GM12878 (cell line): Measurements from ENCODE around the gene CCDC201. TPM values are rescaled to one million over a fixed set of nuclear protein-coding genes. Genes with fewer than 3 reads are reported as not detected.

Source experiments
- ATAC-seq: fragments of 200-7000 bp; cut with Tn5 transposase; 3 replicates; pipeline ENCODE4 v1.9.1; 2020; ENCODE audit warnings: mild to moderate bottlenecking, moderate library complexity
- BruUV-seq: library from RNA; stranded (reverse); fragments of 400-500 nt; replicated peaks from 2 replicates; lab custom pipeline; 2021; lab: Mats Ljungman, UMichigan
- CTCF ChIA-PET: fragments of 300-600 bp; sonication (Branson Sonifier 250); formaldehyde crosslinking; extraction: SDS; loops from one replicate; lab custom pipeline; 2021; ENCODE audit warnings: inconsistent platforms; lab: Yijun Ruan, JAX
- POLR2A ChIA-PET: fragments of 350-600 bp; formaldehyde crosslinking; extraction: SDS; loops from one replicate; lab custom pipeline; 2021; ENCODE audit warnings: inconsistent platforms; lab: Charles Lee
- RAD21 ChIA-PET: fragments of 300-600 bp; sonication (Branson Sonifier 250); formaldehyde crosslinking; loops from one replicate; lab custom pipeline; 2023; ENCODE audit warnings: antibody characterized with exemption; ENCODE audit not compliant: unreplicated experiment; lab: Charles Lee
- SMC1A ChIA-PET: fragments of 300-600 bp; sonication (Branson Sonifier 250); formaldehyde crosslinking; loops from one replicate; lab custom pipeline; 2023; ENCODE audit not compliant: unreplicated experiment, uncharacterized antibody; lab: Charles Lee
- DNase-seq: peaks from one replicate; pipeline ENCODE4 v3.0.0-alpha.2; 2011; ENCODE audit warnings: low read depth, low spot score
- FAIRE-seq: peaks from 3 replicates; lab custom pipeline; 2011; peaks lifted over from hg19 to GRCh38; lab: Jason Lieb, UNC
- H2AFZ ChIP-seq: 2 replicates; pipeline ENCODE4 v1.6.0; 2011; ENCODE audit warnings: low read depth, low read length, control low read depth; ENCODE audit not compliant: control insufficient read depth
- H3K27ac ChIP-seq: 2 replicates; pipeline ENCODE4 v1.5.1; 2011; ENCODE audit warnings: control low read depth; ENCODE audit not compliant: control insufficient read depth, insufficient read depth
- H3K27me3 ChIP-seq, 2 experiments: replicated peaks in 1 of 2; 2 replicates each; pipeline versions ENCODE4 v1.6.0 to v1.6.1; 2011; ENCODE audit warnings: low read length in 1 of 2; ENCODE audit not compliant: control insufficient read depth in 2 of 2, insufficient read depth in 2 of 2
- H3K36me3 ChIP-seq, 2 experiments: 2 replicates each; pipeline ENCODE4 v1.5.1; 2011; ENCODE audit warnings: low read length in 1 of 2; ENCODE audit not compliant: control insufficient read depth in 2 of 2, insufficient read depth in 2 of 2
- H3K4me1 ChIP-seq: 2 replicates; pipeline ENCODE4 v1.6.1; 2011; ENCODE audit warnings: mild to moderate bottlenecking, low read length, moderate library complexity, mixed read lengths; ENCODE audit not compliant: control insufficient read depth, insufficient read depth
- H3K4me2 ChIP-seq: 2 replicates; pipeline ENCODE4 v1.6.0; 2011; ENCODE audit warnings: control low read depth; ENCODE audit not compliant: control insufficient read depth, insufficient read depth
- H3K4me3 ChIP-seq: fragments of 200-600 bp; sonication (generic); 2 replicates; pipeline ENCODE4 v1.5.1; 2016
- H3K79me2 ChIP-seq: 2 replicates; pipeline ENCODE4 v1.6.0; 2011; ENCODE audit warnings: low read length; ENCODE audit not compliant: control insufficient read depth, insufficient read depth
- H3K9ac ChIP-seq: 2 replicates; pipeline ENCODE4 v1.8.0; 2011; ENCODE audit warnings: low read length, control low read depth, mixed read lengths; ENCODE audit not compliant: control insufficient read depth, insufficient read depth
- H3K9me3 ChIP-seq: replicated peaks from 3 replicates; pipeline ENCODE4 v1.5.1; 2011; ENCODE audit warnings: mild to moderate bottlenecking, low read length; ENCODE audit not compliant: control insufficient read depth, insufficient read depth
- H4K20me1 ChIP-seq: 2 replicates; pipeline ENCODE4 v1.6.0; 2011; ENCODE audit not compliant: control insufficient read depth, insufficient read depth
- ATF7 ChIP-seq: fragments of 450-650 bp; IDR thresholded peaks from 2 replicates; pipeline ENCODE4 v1.6.1; 2016; ENCODE audit warnings: low read depth, mild to moderate bottlenecking
- BCL11A ChIP-seq: IDR thresholded peaks from 2 replicates; pipeline ENCODE4 v1.6.1; 2011; ENCODE audit warnings: low read depth, low read length
- BCLAF1 ChIP-seq: fragments of 450-650 bp; IDR thresholded peaks from 2 replicates; pipeline ENCODE4 v1.6.1; 2017; ENCODE audit warnings: antibody characterized with exemption, mild to moderate bottlenecking, moderate library complexity
- BMI1 ChIP-seq: fragments of 450-650 bp; IDR thresholded peaks from 2 replicates; pipeline ENCODE4 v1.6.1; 2016; ENCODE audit warnings: mild to moderate bottlenecking, moderate library complexity, borderline replicate concordance
- CBFB ChIP-seq: IDR thresholded peaks from 2 replicates; pipeline ENCODE4 v1.6.1; 2016; ENCODE audit warnings: antibody characterized with exemption, low read depth
- CHD2 ChIP-seq: IDR thresholded peaks from 2 replicates; pipeline ENCODE4 v1.6.1; 2011; ENCODE audit warnings: low read depth, low read length, improper control_type of control experiment, borderline replicate concordance
- E2F4 ChIP-seq: IDR thresholded peaks from 2 replicates; pipeline ENCODE4 v1.6.1; 2012; ENCODE audit warnings: low read depth, low read length, improper control_type of control experiment
- FOS ChIP-seq: IDR thresholded peaks from 3 replicates; pipeline ENCODE4 v1.6.1; 2011; ENCODE audit warnings: borderline replicate concordance; ENCODE audit not compliant: insufficient read length; ENCODE audit errors: extremely low read depth
- FOXK2 ChIP-seq: fragments of 450-650 bp; IDR thresholded peaks from 2 replicates; pipeline ENCODE4 v1.6.1; 2017; ENCODE audit warnings: mild to moderate bottlenecking, moderate library complexity
- HDGF ChIP-seq: fragments of 450-650 bp; IDR thresholded peaks from 2 replicates; pipeline ENCODE4 v1.6.1; 2016; ENCODE audit warnings: antibody characterized with exemption
- MLLT1 ChIP-seq: fragments of 450-650 bp; IDR thresholded peaks from 2 replicates; pipeline ENCODE4 v1.6.1; 2016; ENCODE audit warnings: mild to moderate bottlenecking
- NBN ChIP-seq: fragments of 450-650 bp; IDR thresholded peaks from 2 replicates; pipeline ENCODE4 v1.6.1; 2016
- POU2F2 ChIP-seq: IDR thresholded peaks from 3 replicates; pipeline ENCODE4 v1.6.1; 2011; ENCODE audit warnings: low read depth, mild to moderate bottlenecking, low read length, borderline replicate concordance
- RB1 ChIP-seq: fragments of 450-650 bp; formaldehyde crosslinking; IDR thresholded peaks from 2 replicates; pipeline ENCODE4 v1.6.1; 2017; ENCODE audit warnings: mild to moderate bottlenecking, borderline replicate concordance
- TCF12 ChIP-seq: IDR thresholded peaks from 2 replicates; pipeline ENCODE4 v1.6.1; 2011; ENCODE audit warnings: low read depth, mild to moderate bottlenecking, low read length
- WGBS: methylation state at CpG from one replicate; pipeline ENCODE4 v1.1.6; 2016; ENCODE audit warnings: low lambda C conversion rate; ENCODE audit not compliant: insufficient replicate concordance, insufficient coverage; ENCODE audit errors: missing lambda C conversion rate; 5-methylcytosine and 5-hydroxymethylcytosine counted together
- in situ Hi-C: fragments of 300-500 bp; cut with MboI; formaldehyde crosslinking; loops from 9 replicates; pipeline ENCODE4 v1.14.3; 2018; ENCODE audit warnings: mixed read lengths
- intact Hi-C: fragments of 100-400 bp; cut with micrococcal nuclease; formaldehyde crosslinking; loops from one replicate; pipeline ENCODE4 v1.14.2; 2022; ENCODE audit not compliant: unreplicated experiment
- polyA plus RNA-seq, 11 experiments: library from polyadenylated mRNA; depleted of rRNA in 4 of 11; unstranded in 6 of 11; stranded (reverse) in 5 of 11; fragments of >200 nt; fragmentation: Nextera tagmentation in 4 of 11; fragmentation: Illumina TruSeq in 1 of 11; extraction: Ambion mirVana in 4 of 11; extraction: Trizol in 1 of 11; gene quantifications; 1 replicate in 1 of 11; 2 replicates in 10 of 11; pipeline versions ENCODE4 v1.2.1 to v1.2.3, GENCODE V29; 2011 to 2016; ENCODE audit warnings: inconsistent platforms in 2 of 11, missing spikeins in 2 of 11, low read depth in 1 of 11
- total RNA-seq, 4 experiments: library from RNA; depleted of rRNA in 3 of 4; stranded (reverse); fragments of >200 nt in 3 of 4; fragmentation: Illumina TruSeq in 1 of 4; extraction: Trizol in 1 of 4; gene quantifications; 2 replicates each; pipeline versions ENCODE4 v1.2.1 to v1.2.3, GENCODE V29; 2013 to 2021
- TF ChIP-seq, protein P1 (sequence below): IDR thresholded peaks from 2 replicates; pipeline ENCODE4 v1.6.1; 2012; ENCODE audit warnings: mild to moderate bottlenecking, low read depth, low read length

The CCDC201 gene
- total and polyA plus RNA-seq, 10 of the 15 experiments (the other 5 are each of a cell fraction or from before 2014, with no cell fraction given) = 0.10 TPM; not detected in 9

DNA sequence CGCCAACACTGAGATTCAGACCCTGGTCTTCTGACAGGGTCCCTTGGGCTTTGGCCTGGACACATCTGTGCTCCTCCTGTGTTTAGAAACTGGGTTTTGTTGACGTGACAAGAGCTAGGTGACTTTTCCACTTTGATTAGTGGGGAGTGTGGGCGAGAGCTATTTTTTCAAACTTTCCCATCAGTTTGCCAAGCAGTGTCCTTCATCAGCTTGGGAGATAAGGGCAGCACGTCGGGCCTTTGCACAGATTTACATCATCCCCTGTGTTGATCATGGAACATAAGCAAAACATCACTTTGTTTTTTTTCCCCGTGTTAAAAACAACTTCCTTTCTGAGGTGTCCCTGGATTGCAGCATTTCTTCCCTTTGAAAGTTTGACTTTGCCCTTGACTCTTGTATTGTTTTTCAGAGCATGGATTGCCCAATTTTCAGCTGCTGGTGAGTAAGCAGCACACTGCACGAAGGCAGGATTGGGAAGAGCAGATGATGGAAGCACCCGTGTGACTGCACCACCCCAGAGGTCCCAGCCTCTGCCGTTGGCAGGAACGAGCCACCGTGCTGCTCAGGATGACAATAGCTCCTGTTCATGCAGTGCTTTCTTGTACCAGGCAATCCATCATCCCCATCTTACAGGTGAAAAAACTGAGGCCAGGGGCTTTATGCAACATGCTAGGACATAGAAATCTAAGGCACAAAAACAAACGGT lies 9.0 kb upstream of the CCDC201 start:
- ChIA-PET CTCF (interaction anchor here (0.6 to 1.2 kb wide), 3 partner anchors 8 to 10 kb away, joined by 3 to 4 read pairs (median 3); no protein-coding TSS in a partner anchor), RAD21 (no interaction called here), SMC1A (no interaction called here), POLR2A (no interaction called here)
- Histone ChIP-seq H3K9ac (no peak overlapping the region), H3K79me2 (no peaks in the 10 kb centered on the region), H3K9me3 (no peaks in the 10 kb centered on the region; the same call in 2 of the 3 replicates), H3K4me2 (no peak overlapping the region), H2AFZ (no peak overlapping the region), H3K27ac (no peak overlapping the region), H3K4me3 (no peak overlapping the region), H3K36me3 (no peaks in the 10 kb centered on the region), H4K20me1 (no peaks in the 10 kb centered on the region), H3K27me3 (peaks cover 0 to 3% of the 10 kb centered on the region in 2 experiments; a peak in 1 of 4 replicates), H3K4me1 (no peaks in the 10 kb centered on the region)
- 24% methylated on average over 12 of the region's 12 CpGs for WGBS
- in situ Hi-C loops = no loop called here
- FAIRE-seq (no peak), ATAC-seq (no peak), DNase-seq (no peak)
- BruUV-seq = no TSS peak
- intact Hi-C loops = no loop called here
- TF ChIP-seq MLLT1 (no peak), FOXK2 (no peak), CBFB (no peak), BCLAF1 (no peak), FOS (no peak), BCL11A (no peak), E2F4 (no peak), ATF7 (no peak), BMI1 (no peak), CHD2 (no peak), POU2F2 (no peak), TCF12 (no peak), NBN (no peak), HDGF (no peak), RB1 (no peak)
- TF ChIP-seq, protein P1, sequence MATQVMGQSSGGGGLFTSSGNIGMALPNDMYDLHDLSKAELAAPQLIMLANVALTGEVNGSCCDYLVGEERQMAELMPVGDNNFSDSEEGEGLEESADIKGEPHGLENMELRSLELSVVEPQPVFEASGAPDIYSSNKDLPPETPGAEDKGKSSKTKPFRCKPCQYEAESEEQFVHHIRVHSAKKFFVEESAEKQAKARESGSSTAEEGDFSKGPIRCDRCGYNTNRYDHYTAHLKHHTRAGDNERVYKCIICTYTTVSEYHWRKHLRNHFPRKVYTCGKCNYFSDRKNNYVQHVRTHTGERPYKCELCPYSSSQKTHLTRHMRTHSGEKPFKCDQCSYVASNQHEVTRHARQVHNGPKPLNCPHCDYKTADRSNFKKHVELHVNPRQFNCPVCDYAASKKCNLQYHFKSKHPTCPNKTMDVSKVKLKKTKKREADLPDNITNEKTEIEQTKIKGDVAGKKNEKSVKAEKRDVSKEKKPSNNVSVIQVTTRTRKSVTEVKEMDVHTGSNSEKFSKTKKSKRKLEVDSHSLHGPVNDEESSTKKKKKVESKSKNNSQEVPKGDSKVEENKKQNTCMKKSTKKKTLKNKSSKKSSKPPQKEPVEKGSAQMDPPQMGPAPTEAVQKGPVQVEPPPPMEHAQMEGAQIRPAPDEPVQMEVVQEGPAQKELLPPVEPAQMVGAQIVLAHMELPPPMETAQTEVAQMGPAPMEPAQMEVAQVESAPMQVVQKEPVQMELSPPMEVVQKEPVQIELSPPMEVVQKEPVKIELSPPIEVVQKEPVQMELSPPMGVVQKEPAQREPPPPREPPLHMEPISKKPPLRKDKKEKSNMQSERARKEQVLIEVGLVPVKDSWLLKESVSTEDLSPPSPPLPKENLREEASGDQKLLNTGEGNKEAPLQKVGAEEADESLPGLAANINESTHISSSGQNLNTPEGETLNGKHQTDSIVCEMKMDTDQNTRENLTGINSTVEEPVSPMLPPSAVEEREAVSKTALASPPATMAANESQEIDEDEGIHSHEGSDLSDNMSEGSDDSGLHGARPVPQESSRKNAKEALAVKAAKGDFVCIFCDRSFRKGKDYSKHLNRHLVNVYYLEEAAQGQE = no peak
